GM12878 (cell line): ENCODE measurements around the gene HMG20B. TPM values are rescaled to one million over a fixed set of nuclear protein-coding genes. Genes with fewer than 3 reads are reported as not detected.

Experiments used
- ATAC-seq: fragments of 200-7000 bp; cut with Tn5 transposase; 3 replicates; pipeline ENCODE4 v1.9.1; 2020; ENCODE audit warnings: mild to moderate bottlenecking, moderate library complexity
- BruUV-seq: library from RNA; stranded (reverse); fragments of 400-500 nt; replicated peaks from 2 replicates; lab custom pipeline; 2021; lab: Mats Ljungman, UMichigan
- CTCF ChIA-PET: fragments of 300-600 bp; sonication (Branson Sonifier 250); formaldehyde crosslinking; extraction: SDS; loops from one replicate; lab custom pipeline; 2021; ENCODE audit warnings: inconsistent platforms; lab: Yijun Ruan, JAX
- POLR2A ChIA-PET: fragments of 350-600 bp; formaldehyde crosslinking; extraction: SDS; loops from one replicate; lab custom pipeline; 2021; ENCODE audit warnings: inconsistent platforms; lab: Charles Lee
- RAD21 ChIA-PET: fragments of 300-600 bp; sonication (Branson Sonifier 250); formaldehyde crosslinking; loops from one replicate; lab custom pipeline; 2023; ENCODE audit warnings: antibody characterized with exemption; ENCODE audit not compliant: unreplicated experiment; lab: Charles Lee
- SMC1A ChIA-PET: fragments of 300-600 bp; sonication (Branson Sonifier 250); formaldehyde crosslinking; loops from one replicate; lab custom pipeline; 2023; ENCODE audit not compliant: unreplicated experiment, uncharacterized antibody; lab: Charles Lee
- DNase-seq: peaks from one replicate; pipeline ENCODE4 v3.0.0-alpha.2; 2011; ENCODE audit warnings: low read depth, low spot score
- FAIRE-seq: peaks from 3 replicates; lab custom pipeline; 2011; peaks lifted over from hg19 to GRCh38; lab: Jason Lieb, UNC
- H2AFZ ChIP-seq: 2 replicates; pipeline ENCODE4 v1.6.0; 2011; ENCODE audit warnings: low read depth, low read length, control low read depth; ENCODE audit not compliant: control insufficient read depth
- H3K27ac ChIP-seq: 2 replicates; pipeline ENCODE4 v1.5.1; 2011; ENCODE audit warnings: control low read depth; ENCODE audit not compliant: control insufficient read depth, insufficient read depth
- H3K27me3 ChIP-seq, 2 experiments: replicated peaks in 1 of 2; 2 replicates each; pipeline versions ENCODE4 v1.6.0 to v1.6.1; 2011; ENCODE audit warnings: low read length in 1 of 2; ENCODE audit not compliant: control insufficient read depth in 2 of 2, insufficient read depth in 2 of 2
- H3K36me3 ChIP-seq, 2 experiments: 2 replicates each; pipeline ENCODE4 v1.5.1; 2011; ENCODE audit warnings: low read length in 1 of 2; ENCODE audit not compliant: control insufficient read depth in 2 of 2, insufficient read depth in 2 of 2
- H3K4me1 ChIP-seq: 2 replicates; pipeline ENCODE4 v1.6.1; 2011; ENCODE audit warnings: mild to moderate bottlenecking, low read length, moderate library complexity, mixed read lengths; ENCODE audit not compliant: control insufficient read depth, insufficient read depth
- H3K4me2 ChIP-seq: 2 replicates; pipeline ENCODE4 v1.6.0; 2011; ENCODE audit warnings: control low read depth; ENCODE audit not compliant: control insufficient read depth, insufficient read depth
- H3K4me3 ChIP-seq: fragments of 200-600 bp; sonication (generic); 2 replicates; pipeline ENCODE4 v1.5.1; 2016
- H3K79me2 ChIP-seq: 2 replicates; pipeline ENCODE4 v1.6.0; 2011; ENCODE audit warnings: low read length; ENCODE audit not compliant: control insufficient read depth, insufficient read depth
- H3K9ac ChIP-seq: 2 replicates; pipeline ENCODE4 v1.8.0; 2011; ENCODE audit warnings: low read length, control low read depth, mixed read lengths; ENCODE audit not compliant: control insufficient read depth, insufficient read depth
- H3K9me3 ChIP-seq: replicated peaks from 3 replicates; pipeline ENCODE4 v1.5.1; 2011; ENCODE audit warnings: mild to moderate bottlenecking, low read length; ENCODE audit not compliant: control insufficient read depth, insufficient read depth
- H4K20me1 ChIP-seq: 2 replicates; pipeline ENCODE4 v1.6.0; 2011; ENCODE audit not compliant: control insufficient read depth, insufficient read depth
- EED ChIP-seq: sonication (generic); IDR thresholded peaks from 2 replicates; pipeline ENCODE4 v1.6.1; 2016; ENCODE audit warnings: antibody characterized with exemption, low read depth
- IRF4 ChIP-seq: IDR thresholded peaks from 2 replicates; pipeline ENCODE4 v1.6.1; 2011; ENCODE audit warnings: low read depth, low read length
- KLF5 ChIP-seq: fragments of 450-650 bp; IDR thresholded peaks from 2 replicates; pipeline ENCODE4 v1.6.1; 2014; ENCODE audit warnings: mild to moderate bottlenecking; ENCODE audit not compliant: partially characterized antibody
- MYC ChIP-seq: IDR thresholded peaks from 2 replicates; pipeline ENCODE4 v1.6.1; 2011; ENCODE audit warnings: mild to moderate bottlenecking, low read length, moderate library complexity, inconsistent platforms; ENCODE audit not compliant: insufficient read depth, insufficient replicate concordance, insufficient read length, severe bottlenecking
- POLR2A ChIP-seq: IDR thresholded peaks from 2 replicates; pipeline ENCODE4 v1.6.1; 2011; ENCODE audit warnings: low read depth, mild to moderate bottlenecking, low read length
- SP1 ChIP-seq: IDR thresholded peaks from one replicate; pipeline ENCODE4 v1.6.1; 2011; ENCODE audit warnings: low read depth, low read length
- ZSCAN29 ChIP-seq: fragments of 450-650 bp; IDR thresholded peaks from 2 replicates; pipeline ENCODE4 v1.6.1; 2017; ENCODE audit warnings: mild to moderate bottlenecking, moderate library complexity
- WGBS: methylation state at CpG from one replicate; pipeline ENCODE4 v1.1.6; 2016; ENCODE audit warnings: low lambda C conversion rate; ENCODE audit not compliant: insufficient replicate concordance, insufficient coverage; ENCODE audit errors: missing lambda C conversion rate; 5-methylcytosine and 5-hydroxymethylcytosine counted together
- in situ Hi-C: fragments of 300-500 bp; cut with MboI; formaldehyde crosslinking; loops from 9 replicates; pipeline ENCODE4 v1.14.3; 2018; ENCODE audit warnings: mixed read lengths
- intact Hi-C: fragments of 100-400 bp; cut with micrococcal nuclease; formaldehyde crosslinking; loops from one replicate; pipeline ENCODE4 v1.14.2; 2022; ENCODE audit not compliant: unreplicated experiment
- polyA plus RNA-seq, 11 experiments: library from polyadenylated mRNA; depleted of rRNA in 4 of 11; unstranded in 6 of 11; stranded (reverse) in 5 of 11; fragments of >200 nt; fragmentation: Nextera tagmentation in 4 of 11; fragmentation: Illumina TruSeq in 1 of 11; extraction: Ambion mirVana in 4 of 11; extraction: Trizol in 1 of 11; gene quantifications; 1 replicate in 1 of 11; 2 replicates in 10 of 11; pipeline versions ENCODE4 v1.2.1 to v1.2.3, GENCODE V29; 2011 to 2016; ENCODE audit warnings: inconsistent platforms in 2 of 11, missing spikeins in 2 of 11, low read depth in 1 of 11
- total RNA-seq, 4 experiments: library from RNA; depleted of rRNA in 3 of 4; stranded (reverse); fragments of >200 nt in 3 of 4; fragmentation: Illumina TruSeq in 1 of 4; extraction: Trizol in 1 of 4; gene quantifications; 2 replicates each; pipeline versions ENCODE4 v1.2.1 to v1.2.3, GENCODE V29; 2013 to 2021
- TF ChIP-seq, protein P1 (sequence below): fragments of 450-650 bp; formaldehyde crosslinking; IDR thresholded peaks from 2 replicates; pipeline ENCODE4 v1.4.0; 2020; ENCODE audit warnings: mild to moderate bottlenecking, moderate library complexity
- TF ChIP-seq, protein P2 (sequence below): fragments of 450-650 bp; IDR thresholded peaks from 2 replicates; pipeline ENCODE4 v1.6.1; 2016; ENCODE audit warnings: mild to moderate bottlenecking
- TF ChIP-seq, protein P3 (sequence below): IDR thresholded peaks from 2 replicates; pipeline ENCODE4 v1.6.1; 2012; ENCODE audit warnings: improper control_type of control experiment, low read depth, low read length; ENCODE audit not compliant: insufficient replicate concordance

The HMG20B gene
- total and polyA plus RNA-seq, 10 of the 15 experiments (the other 5 are each of a cell fraction or from before 2014, with no cell fraction given): 0.37 to 92.7 (median 47.0) TPM

DNA sequence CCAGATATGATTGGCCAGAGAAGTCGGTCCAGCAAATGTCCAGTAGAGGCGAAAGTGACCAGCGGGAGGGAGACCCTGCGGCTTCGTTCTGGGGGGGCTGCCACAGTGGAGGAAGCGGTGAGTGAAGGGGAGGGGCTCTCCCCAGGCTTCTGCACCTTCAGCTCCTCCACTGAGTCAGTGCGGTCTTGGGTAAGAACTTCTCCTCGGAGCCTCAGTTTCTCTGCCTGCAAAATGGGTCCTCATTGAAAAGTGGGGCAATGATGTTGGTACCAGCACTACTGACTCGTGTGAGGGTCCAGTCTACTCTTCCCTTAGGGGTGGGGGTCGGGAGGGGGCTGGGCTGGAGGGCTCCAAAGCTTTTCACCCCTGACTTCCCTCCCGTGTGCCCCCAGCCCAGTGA is 16.7 kb downstream of the HMG20B start:
- BruUV-seq: no TSS peak
- H4K20me1 ChIP-seq: no peaks in the 10 kb centered on the region
- RAD21 ChIA-PET: interaction anchor here (0.8 kb wide), 1 partner anchor 16 kb away, joined by 3 read pairs; no protein-coding TSS in a partner anchor
- FAIRE-seq: no peak
- no peak overlapping the region for H2AFZ ChIP-seq
- POLR2A ChIA-PET: no interaction called here
- no peak overlapping the region for H3K4me3 ChIP-seq
- peaks cover 0 to 2% of the 10 kb centered on the region in 2 experiments; a peak in 1 of 4 replicates for H3K27me3 ChIP-seq
- no peaks in the 10 kb centered on the region for H3K79me2 ChIP-seq
- SMC1A ChIA-PET: no interaction called here
- H3K9ac ChIP-seq: no peak overlapping the region
- H3K27ac ChIP-seq: no peak overlapping the region
- intact Hi-C loops: no loop called here
- CTCF ChIA-PET: no interaction called here
- H3K4me1 ChIP-seq: no peaks in the 10 kb centered on the region
- no peaks in the 10 kb centered on the region for H3K36me3 ChIP-seq
- no peak for ATAC-seq
- no peak overlapping the region for H3K4me2 ChIP-seq
- DNase-seq: no peak
- in situ Hi-C loops: no loop called here
- peaks cover 2% of the 10 kb centered on the region; the same call in 1 of the 3 replicates for H3K9me3 ChIP-seq
- TF ChIP-seq EED (no peak), SP1 (no peak), ZSCAN29 (no peak), POLR2A (no peak), IRF4 (no peak), MYC (no peak), KLF5 (no peak)
- TF ChIP-seq, protein P1, sequence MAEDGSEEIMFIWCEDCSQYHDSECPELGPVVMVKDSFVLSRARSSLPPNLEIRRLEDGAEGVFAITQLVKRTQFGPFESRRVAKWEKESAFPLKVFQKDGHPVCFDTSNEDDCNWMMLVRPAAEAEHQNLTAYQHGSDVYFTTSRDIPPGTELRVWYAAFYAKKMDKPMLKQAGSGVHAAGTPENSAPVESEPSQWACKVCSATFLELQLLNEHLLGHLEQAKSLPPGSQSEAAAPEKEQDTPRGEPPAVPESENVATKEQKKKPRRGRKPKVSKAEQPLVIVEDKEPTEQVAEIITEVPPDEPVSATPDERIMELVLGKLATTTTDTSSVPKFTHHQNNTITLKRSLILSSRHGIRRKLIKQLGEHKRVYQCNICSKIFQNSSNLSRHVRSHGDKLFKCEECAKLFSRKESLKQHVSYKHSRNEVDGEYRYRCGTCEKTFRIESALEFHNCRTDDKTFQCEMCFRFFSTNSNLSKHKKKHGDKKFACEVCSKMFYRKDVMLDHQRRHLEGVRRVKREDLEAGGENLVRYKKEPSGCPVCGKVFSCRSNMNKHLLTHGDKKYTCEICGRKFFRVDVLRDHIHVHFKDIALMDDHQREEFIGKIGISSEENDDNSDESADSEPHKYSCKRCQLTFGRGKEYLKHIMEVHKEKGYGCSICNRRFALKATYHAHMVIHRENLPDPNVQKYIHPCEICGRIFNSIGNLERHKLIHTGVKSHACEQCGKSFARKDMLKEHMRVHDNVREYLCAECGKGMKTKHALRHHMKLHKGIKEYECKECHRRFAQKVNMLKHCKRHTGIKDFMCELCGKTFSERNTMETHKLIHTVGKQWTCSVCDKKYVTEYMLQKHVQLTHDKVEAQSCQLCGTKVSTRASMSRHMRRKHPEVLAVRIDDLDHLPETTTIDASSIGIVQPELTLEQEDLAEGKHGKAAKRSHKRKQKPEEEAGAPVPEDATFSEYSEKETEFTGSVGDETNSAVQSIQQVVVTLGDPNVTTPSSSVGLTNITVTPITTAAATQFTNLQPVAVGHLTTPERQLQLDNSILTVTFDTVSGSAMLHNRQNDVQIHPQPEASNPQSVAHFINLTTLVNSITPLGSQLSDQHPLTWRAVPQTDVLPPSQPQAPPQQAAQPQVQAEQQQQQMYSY (CRISPR knock-in tag): no peak
- TF ChIP-seq, protein P2, sequence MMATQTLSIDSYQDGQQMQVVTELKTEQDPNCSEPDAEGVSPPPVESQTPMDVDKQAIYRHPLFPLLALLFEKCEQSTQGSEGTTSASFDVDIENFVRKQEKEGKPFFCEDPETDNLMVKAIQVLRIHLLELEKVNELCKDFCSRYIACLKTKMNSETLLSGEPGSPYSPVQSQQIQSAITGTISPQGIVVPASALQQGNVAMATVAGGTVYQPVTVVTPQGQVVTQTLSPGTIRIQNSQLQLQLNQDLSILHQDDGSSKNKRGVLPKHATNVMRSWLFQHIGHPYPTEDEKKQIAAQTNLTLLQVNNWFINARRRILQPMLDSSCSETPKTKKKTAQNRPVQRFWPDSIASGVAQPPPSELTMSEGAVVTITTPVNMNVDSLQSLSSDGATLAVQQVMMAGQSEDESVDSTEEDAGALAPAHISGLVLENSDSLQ: no peak
- TF ChIP-seq, protein P3, sequence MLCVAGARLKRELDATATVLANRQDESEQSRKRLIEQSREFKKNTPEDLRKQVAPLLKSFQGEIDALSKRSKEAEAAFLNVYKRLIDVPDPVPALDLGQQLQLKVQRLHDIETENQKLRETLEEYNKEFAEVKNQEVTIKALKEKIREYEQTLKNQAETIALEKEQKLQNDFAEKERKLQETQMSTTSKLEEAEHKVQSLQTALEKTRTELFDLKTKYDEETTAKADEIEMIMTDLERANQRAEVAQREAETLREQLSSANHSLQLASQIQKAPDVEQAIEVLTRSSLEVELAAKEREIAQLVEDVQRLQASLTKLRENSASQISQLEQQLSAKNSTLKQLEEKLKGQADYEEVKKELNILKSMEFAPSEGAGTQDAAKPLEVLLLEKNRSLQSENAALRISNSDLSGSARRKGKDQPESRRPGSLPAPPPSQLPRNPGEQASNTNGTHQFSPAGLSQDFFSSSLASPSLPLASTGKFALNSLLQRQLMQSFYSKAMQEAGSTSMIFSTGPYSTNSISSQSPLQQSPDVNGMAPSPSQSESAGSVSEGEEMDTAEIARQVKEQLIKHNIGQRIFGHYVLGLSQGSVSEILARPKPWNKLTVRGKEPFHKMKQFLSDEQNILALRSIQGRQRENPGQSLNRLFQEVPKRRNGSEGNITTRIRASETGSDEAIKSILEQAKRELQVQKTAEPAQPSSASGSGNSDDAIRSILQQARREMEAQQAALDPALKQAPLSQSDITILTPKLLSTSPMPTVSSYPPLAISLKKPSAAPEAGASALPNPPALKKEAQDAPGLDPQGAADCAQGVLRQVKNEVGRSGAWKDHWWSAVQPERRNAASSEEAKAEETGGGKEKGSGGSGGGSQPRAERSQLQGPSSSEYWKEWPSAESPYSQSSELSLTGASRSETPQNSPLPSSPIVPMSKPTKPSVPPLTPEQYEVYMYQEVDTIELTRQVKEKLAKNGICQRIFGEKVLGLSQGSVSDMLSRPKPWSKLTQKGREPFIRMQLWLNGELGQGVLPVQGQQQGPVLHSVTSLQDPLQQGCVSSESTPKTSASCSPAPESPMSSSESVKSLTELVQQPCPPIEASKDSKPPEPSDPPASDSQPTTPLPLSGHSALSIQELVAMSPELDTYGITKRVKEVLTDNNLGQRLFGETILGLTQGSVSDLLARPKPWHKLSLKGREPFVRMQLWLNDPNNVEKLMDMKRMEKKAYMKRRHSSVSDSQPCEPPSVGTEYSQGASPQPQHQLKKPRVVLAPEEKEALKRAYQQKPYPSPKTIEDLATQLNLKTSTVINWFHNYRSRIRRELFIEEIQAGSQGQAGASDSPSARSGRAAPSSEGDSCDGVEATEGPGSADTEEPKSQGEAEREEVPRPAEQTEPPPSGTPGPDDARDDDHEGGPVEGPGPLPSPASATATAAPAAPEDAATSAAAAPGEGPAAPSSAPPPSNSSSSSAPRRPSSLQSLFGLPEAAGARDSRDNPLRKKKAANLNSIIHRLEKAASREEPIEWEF: no peak
- 57% methylated on average over 11 of the region's 11 CpGs for WGBS
